CD14-positive monocyte (primary cell): Measurements from ENCODE around the gene RBM19. TPM values are rescaled to one million over a fixed set of nuclear protein-coding genes. Genes with fewer than 3 reads are reported as not detected.

ENCODE experiments used
- DNase-seq, 3 donors: peaks; one replicate each; pipeline ENCODE4 v3.0.0-alpha.2; 2011 to 2022
- H2AFZ ChIP-seq: 2 replicates; pipeline ENCODE4 v1.6.0; 2012; ENCODE audit warnings: mild to moderate bottlenecking, low read depth, low read length, inconsistent platforms; ENCODE audit not compliant: insufficient read depth, poor library complexity, severe bottlenecking
- H3K27ac ChIP-seq, 2 donors: 1 replicate in 1 of 2; 2 replicates in 1 of 2; pipeline ENCODE4 v1.5.1; 2012 to 2013; ENCODE audit warnings: low read length in 2 of 2, control low read depth in 1 of 2, inconsistent platforms in 1 of 2, low read depth in 1 of 2, mild to moderate bottlenecking in 1 of 2
- H3K27me3 ChIP-seq, 2 donors: one replicate each; pipeline versions ENCODE4 v1.6.0 to v1.6.1; 2011 to 2013; ENCODE audit warnings: low read length in 2 of 2; ENCODE audit not compliant: control insufficient read depth in 2 of 2, insufficient read depth in 2 of 2
- H3K36me3 ChIP-seq, 2 donors: replicated peaks in 1 of 2; 1 replicate in 1 of 2; 2 replicates in 1 of 2; pipeline versions ENCODE4 v1.5.1 to v1.6.1; 2012 to 2013; ENCODE audit warnings: low read length in 2 of 2, control low read depth in 1 of 2, inconsistent platforms in 1 of 2, mild to moderate bottlenecking in 1 of 2; ENCODE audit not compliant: insufficient read depth in 2 of 2, control insufficient read depth in 1 of 2
- H3K4me1 ChIP-seq, 2 donors: 1 replicate in 1 of 2; 2 replicates in 1 of 2; pipeline versions ENCODE4 v1.5.1 to v1.6.1; 2012 to 2013; ENCODE audit warnings: low read length in 2 of 2, control low read depth in 1 of 2, inconsistent platforms in 1 of 2, mild to moderate bottlenecking in 1 of 2, moderate library complexity in 1 of 2; ENCODE audit not compliant: insufficient read depth in 2 of 2, control insufficient read depth in 1 of 2
- H3K4me2 ChIP-seq: replicated peaks from 2 replicates; pipeline ENCODE3; 2012; ENCODE audit warnings: low read length, moderate library complexity, mild to moderate bottlenecking; ENCODE audit not compliant: poor library complexity, severe bottlenecking; ENCODE audit errors: extremely low read depth
- H3K4me3 ChIP-seq, 3 experiments: fragments of 200-600 bp in 1 of 3; sonication (generic) in 1 of 3; replicated peaks in 1 of 3; 1 replicate in 2 of 3; 2 replicates in 1 of 3; pipeline ENCODE4 v1.5.1; 2011 to 2013; ENCODE audit warnings: low read length in 3 of 3, mild to moderate bottlenecking in 3 of 3, control low read depth in 2 of 3, low read depth in 2 of 3, inconsistent platforms in 1 of 3, moderate library complexity in 1 of 3
- H3K79me2 ChIP-seq: 2 replicates; pipeline ENCODE4 v1.6.0; 2012; ENCODE audit warnings: mild to moderate bottlenecking, control low read depth, inconsistent platforms, low read length, moderate library complexity; ENCODE audit not compliant: insufficient read depth
- H3K9ac ChIP-seq: 2 replicates; pipeline ENCODE4 v1.6.0; 2017; ENCODE audit warnings: low read length, mild to moderate bottlenecking; ENCODE audit not compliant: insufficient read depth, poor library complexity, severe bottlenecking
- H3K9me3 ChIP-seq, 2 donors: replicated peaks in 1 of 2; 1 replicate in 1 of 2; 2 replicates in 1 of 2; pipeline versions ENCODE4 v1.5.1 to v1.6.1; 2012 to 2013; ENCODE audit warnings: low read length in 2 of 2, control low read depth in 1 of 2; ENCODE audit not compliant: control insufficient read depth in 1 of 2, insufficient read depth in 1 of 2
- H4K20me1 ChIP-seq: 2 replicates; pipeline ENCODE4 v1.6.0; 2012; ENCODE audit warnings: mild to moderate bottlenecking, low read length, control low read depth, moderate library complexity; ENCODE audit not compliant: insufficient read depth
- H3K27ac Mint-ChIP-seq, 7 donors: one replicate each; pipeline ENCODE4 v1.8.0; 2020; ENCODE audit warnings: mild to moderate bottlenecking in 7 of 7, mixed read lengths in 7 of 7, moderate library complexity in 6 of 7, inconsistent platforms in 2 of 7
- H3K27me3 Mint-ChIP-seq, 3 donors: one replicate each; pipeline ENCODE4 v1.8.0; 2021 to 2022; ENCODE audit warnings: low read depth in 3 of 3, mild to moderate bottlenecking in 3 of 3, mixed read lengths in 3 of 3, moderate library complexity in 3 of 3, inconsistent platforms in 1 of 3
- H3K36me3 Mint-ChIP-seq, 2 donors: one replicate each; pipeline ENCODE4 v1.8.0; 2020; ENCODE audit warnings: mixed read lengths in 2 of 2, inconsistent platforms in 1 of 2, mild to moderate bottlenecking in 1 of 2
- H3K4me1 Mint-ChIP-seq: one replicate; pipeline ENCODE4 v1.8.0; 2020; ENCODE audit warnings: mild to moderate bottlenecking, mixed read lengths
- H3K4me3 Mint-ChIP-seq, 2 donors: one replicate each; pipeline ENCODE4 v1.8.0; 2020; ENCODE audit warnings: mild to moderate bottlenecking in 2 of 2, mixed read lengths in 2 of 2, moderate library complexity in 1 of 2
- H3K9me3 Mint-ChIP-seq, 7 donors: one replicate each; pipeline ENCODE4 v1.8.0; 2020 to 2022; ENCODE audit warnings: mixed read lengths in 7 of 7, mild to moderate bottlenecking in 6 of 7, moderate library complexity in 6 of 7, inconsistent platforms in 2 of 7
- WGBS: methylation state at CpG from one replicate; pipeline ENCODE4 v1.1.5; 2013; ENCODE audit warnings: missing lambda C conversion rate; ENCODE audit not compliant: insufficient coverage; 5-methylcytosine and 5-hydroxymethylcytosine counted together
- intact Hi-C, 2 donors: fragments of 100-400 bp; cut with micrococcal nuclease; formaldehyde crosslinking; loops; one replicate each; pipeline versions ENCODE4 v1.15.0 to v1.15.1; 2023
- polyA plus RNA-seq, 3 donors: library from polyadenylated mRNA; depleted of rRNA in 1 of 3; unstranded in 2 of 3; stranded (reverse) in 1 of 3; fragments of 300-500 nt in 2 of 3; fragments of >200 nt in 1 of 3; fragmentation: Illumina TruSeq in 2 of 3; gene quantifications; 1 replicate in 2 of 3; 2 replicates in 1 of 3; pipeline ENCODE4 v1.2.3, GENCODE V29; 2012 to 2021
- TF ChIP-seq, protein P1 (sequence below): fragments of 200-600 bp; IDR thresholded peaks from one replicate; pipeline ENCODE4 v1.8.0; 2022; ENCODE audit warnings: antibody characterized with exemption, mild to moderate bottlenecking

Gene RBM19
- polyA plus RNA-seq, 3 donors = 2.1 to 30.4 (median 2.2) TPM

- Histone ChIP-seq H3K79me2 (no peaks in the 10 kb centered on the region), H3K27me3 (no peaks in the 10 kb centered on the region), H3K27ac (no peak overlapping the region), H3K9ac (no peak overlapping the region), H4K20me1 (no peaks in the 10 kb centered on the region), H2AFZ (no peak overlapping the region), H3K36me3 (peaks cover 62 to 91% of the 10 kb centered on the region in 2 donors), H3K4me2 (no peak overlapping the region), H3K4me1 (no peaks in the 10 kb centered on the region), H3K9me3 (no peaks in the 10 kb centered on the region), H3K4me3 (no peak overlapping the region)
- Mint-ChIP-seq H3K4me1 (peaks cover 2% of the 10 kb centered on the region), H3K9me3 (peaks cover 0 to 3% (median 0%) of the 10 kb centered on the region in 7 donors), H3K36me3 (peaks cover 83 to 85% of the 10 kb centered on the region in 2 donors), H3K4me3 (no peak overlapping the region), H3K27me3 (peaks cover 0 to 4% (median 0%) of the 10 kb centered on the region in 3 donors), H3K27ac (no peak overlapping the region)
- intact Hi-C loops = no loop called here
- TF ChIP-seq, protein P1, sequence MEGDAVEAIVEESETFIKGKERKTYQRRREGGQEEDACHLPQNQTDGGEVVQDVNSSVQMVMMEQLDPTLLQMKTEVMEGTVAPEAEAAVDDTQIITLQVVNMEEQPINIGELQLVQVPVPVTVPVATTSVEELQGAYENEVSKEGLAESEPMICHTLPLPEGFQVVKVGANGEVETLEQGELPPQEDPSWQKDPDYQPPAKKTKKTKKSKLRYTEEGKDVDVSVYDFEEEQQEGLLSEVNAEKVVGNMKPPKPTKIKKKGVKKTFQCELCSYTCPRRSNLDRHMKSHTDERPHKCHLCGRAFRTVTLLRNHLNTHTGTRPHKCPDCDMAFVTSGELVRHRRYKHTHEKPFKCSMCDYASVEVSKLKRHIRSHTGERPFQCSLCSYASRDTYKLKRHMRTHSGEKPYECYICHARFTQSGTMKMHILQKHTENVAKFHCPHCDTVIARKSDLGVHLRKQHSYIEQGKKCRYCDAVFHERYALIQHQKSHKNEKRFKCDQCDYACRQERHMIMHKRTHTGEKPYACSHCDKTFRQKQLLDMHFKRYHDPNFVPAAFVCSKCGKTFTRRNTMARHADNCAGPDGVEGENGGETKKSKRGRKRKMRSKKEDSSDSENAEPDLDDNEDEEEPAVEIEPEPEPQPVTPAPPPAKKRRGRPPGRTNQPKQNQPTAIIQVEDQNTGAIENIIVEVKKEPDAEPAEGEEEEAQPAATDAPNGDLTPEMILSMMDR = no peak
- DNase-seq = no peak
- WGBS = 100% methylated on average over 2 of the region's 5 CpGs
Measured at GRCh38 chr12:113923251-113923650, 42.9 kb downstream of the RBM19 start.

DNA sequence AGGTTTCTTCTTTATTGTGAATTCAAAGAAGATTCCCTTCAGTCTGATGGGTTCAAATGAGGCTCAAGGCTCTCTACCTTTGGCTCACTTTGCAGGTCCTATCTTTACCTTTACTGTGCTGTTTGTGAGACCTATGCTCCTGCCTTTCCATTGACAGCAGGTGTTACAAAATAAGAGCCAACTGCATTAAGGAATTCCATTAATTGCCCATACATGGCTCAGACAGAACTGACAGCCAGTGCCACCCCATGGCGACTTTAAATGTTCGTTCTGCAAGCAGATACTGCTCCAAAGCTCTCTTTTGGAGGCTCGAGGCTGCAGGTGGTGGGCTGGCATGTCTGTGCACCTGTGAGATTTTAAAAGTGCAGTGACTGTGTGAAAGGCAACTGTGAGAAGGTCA is 44.7 kb downstream of the RBM19 start:
- Histone ChIP-seq H3K4me3 (no peak overlapping the region), H3K36me3 (peaks cover 64 to 96% of the 10 kb centered on the region in 2 donors), H2AFZ (no peak overlapping the region), H3K79me2 (no peaks in the 10 kb centered on the region), H4K20me1 (no peaks in the 10 kb centered on the region), H3K27ac (no peak overlapping the region), H3K9ac (no peak overlapping the region), H3K4me2 (no peak overlapping the region), H3K9me3 (no peaks in the 10 kb centered on the region), H3K4me1 (no peaks in the 10 kb centered on the region), H3K27me3 (no peaks in the 10 kb centered on the region)
- Mint-ChIP-seq H3K27ac (no peak overlapping the region), H3K27me3 (peaks cover 0 to 4% (median 0%) of the 10 kb centered on the region in 3 donors), H3K9me3 (no peaks in the 10 kb centered on the region), H3K4me3 (no peak overlapping the region), H3K36me3 (peaks cover 80 to 85% of the 10 kb centered on the region in 2 donors), H3K4me1 (no peaks in the 10 kb centered on the region)
- no peak for DNase-seq
- intact Hi-C loops = no loop called here
- TF ChIP-seq, protein P1 = no peak
- WGBS = 100% methylated on average over 3 of the region's 3 CpGs
